HEK293 (cell line): ENCODE results near the gene TTLL9.

Experiments used
- CTCF ChIP-seq: fragments of 450-650 bp; formaldehyde crosslinking; IDR thresholded peaks from 2 replicates; pipeline ENCODE4 v1.5.1; 2016; ENCODE audit warnings: missing biosample characterization, missing genetic modification characterization
- GLI4 ChIP-seq: fragments of 450-650 bp; formaldehyde crosslinking; IDR thresholded peaks from 2 replicates; pipeline ENCODE4 v1.5.1; 2016; ENCODE audit warnings: missing biosample characterization, missing genetic modification characterization
- SALL2 ChIP-seq: fragments of 450-650 bp; formaldehyde crosslinking; IDR thresholded peaks from 2 replicates; pipeline ENCODE4 v1.5.0; 2017; ENCODE audit warnings: missing biosample characterization, mild to moderate bottlenecking, missing genetic modification characterization, borderline replicate concordance
- ZBTB17 ChIP-seq: fragments of 450-650 bp; formaldehyde crosslinking; IDR thresholded peaks from 2 replicates; pipeline ENCODE4 v1.5.1; 2016; ENCODE audit warnings: missing biosample characterization, missing genetic modification characterization
- ZNF148 ChIP-seq: fragments of 450-650 bp; formaldehyde crosslinking; IDR thresholded peaks from 2 replicates; pipeline ENCODE4 v1.5.0; 2017; ENCODE audit warnings: missing biosample characterization, missing genetic modification characterization, borderline replicate concordance
- ZNF366 ChIP-seq: fragments of 450-650 bp; formaldehyde crosslinking; conservative IDR thresholded peaks from 2 replicates; pipeline ENCODE4 v1.5.1; 2016; ENCODE audit warnings: missing biosample characterization, missing genetic modification characterization

GRCh38 chr20:31869942-31870725 is at the start of gene TTLL9, which contains the start of gene DUSP15:
- TF ChIP-seq ZNF148 (tag by site-specific recombination) (no peak), SALL2 (tag by site-specific recombination) (no peak), CTCF (tag by site-specific recombination) (no peak), GLI4 (tag by site-specific recombination) (no peak), ZBTB17 (tag by site-specific recombination) (peak; percentile 72), ZNF366 (tag by site-specific recombination) (no peak)
